Measurements from ENCODE around the gene CDC20. TPM values are rescaled to one million over a fixed set of nuclear protein-coding genes. Genes with fewer than 3 reads are reported as not detected.

The CDC20 gene
- polyA plus RNA-seq, 1 of the 3 experiments (the other 2 are of a cell fraction) = 82.7 TPM

- ChIA-PET CTCF (no interaction called here), POLR2A (no interaction called here)
- TF ChIP-seq, protein P1, sequence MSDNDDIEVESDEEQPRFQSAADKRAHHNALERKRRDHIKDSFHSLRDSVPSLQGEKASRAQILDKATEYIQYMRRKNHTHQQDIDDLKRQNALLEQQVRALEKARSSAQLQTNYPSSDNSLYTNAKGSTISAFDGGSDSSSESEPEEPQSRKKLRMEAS (IDR thresholded peaks at IDR 0.05; ENCODE audit: low read depth) = no peak
- TF ChIP-seq NFIC (IDR thresholded peaks at IDR 0.05; ENCODE audit: borderline replicate concordance) (no peak), CTCF (IDR thresholded peaks at IDR 0.05) (no peak), SIN3A (IDR thresholded peaks at IDR 0.05; ENCODE audit: borderline replicate concordance, low read depth, low read length) (no peak), FOSL2 (IDR thresholded peaks at IDR 0.05; ENCODE audit: borderline replicate concordance, low read depth) (no peak), RFX5 (IDR thresholded peaks at IDR 0.05; ENCODE audit: low read length) (no peak), PBX3 (IDR thresholded peaks at IDR 0.05) (no peak), RCOR1 (IDR thresholded peaks at IDR 0.05; ENCODE audit: low read length) (no peak), FOXJ3 (CRISPR knock-in tag; IDR thresholded peaks at IDR 0.05) (no peak), YY1 (IDR thresholded peaks at IDR 0.05; ENCODE audit: low read depth) (no peak), RXRA (IDR thresholded peaks at IDR 0.05; ENCODE audit: borderline replicate concordance, low read depth) (no peak), EP300 (IDR thresholded peaks at IDR 0.05; ENCODE audit: borderline replicate concordance in 1 of 2, low read depth in 1 of 2, low read length in 1 of 2) (no peak), GATA2 (CRISPR knock-in tag; IDR thresholded peaks at IDR 0.05) (no peak), IRF3 (IDR thresholded peaks at IDR 0.05; ENCODE audit: low read depth, low read length) (no peak), MEF2A (IDR thresholded peaks at IDR 0.05; ENCODE audit: borderline replicate concordance, low read depth) (no peak)
- TF ChIP-seq, protein P2, sequence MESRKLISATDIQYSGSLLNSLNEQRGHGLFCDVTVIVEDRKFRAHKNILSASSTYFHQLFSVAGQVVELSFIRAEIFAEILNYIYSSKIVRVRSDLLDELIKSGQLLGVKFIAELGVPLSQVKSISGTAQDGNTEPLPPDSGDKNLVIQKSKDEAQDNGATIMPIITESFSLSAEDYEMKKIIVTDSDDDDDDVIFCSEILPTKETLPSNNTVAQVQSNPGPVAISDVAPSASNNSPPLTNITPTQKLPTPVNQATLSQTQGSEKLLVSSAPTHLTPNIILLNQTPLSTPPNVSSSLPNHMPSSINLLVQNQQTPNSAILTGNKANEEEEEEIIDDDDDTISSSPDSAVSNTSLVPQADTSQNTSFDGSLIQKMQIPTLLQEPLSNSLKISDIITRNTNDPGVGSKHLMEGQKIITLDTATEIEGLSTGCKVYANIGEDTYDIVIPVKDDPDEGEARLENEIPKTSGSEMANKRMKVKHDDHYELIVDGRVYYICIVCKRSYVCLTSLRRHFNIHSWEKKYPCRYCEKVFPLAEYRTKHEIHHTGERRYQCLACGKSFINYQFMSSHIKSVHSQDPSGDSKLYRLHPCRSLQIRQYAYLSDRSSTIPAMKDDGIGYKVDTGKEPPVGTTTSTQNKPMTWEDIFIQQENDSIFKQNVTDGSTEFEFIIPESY (IDR thresholded peaks at IDR 0.05; ENCODE audit: borderline replicate concordance, low read depth) = no peak
- TF ChIP-seq, protein P3, sequence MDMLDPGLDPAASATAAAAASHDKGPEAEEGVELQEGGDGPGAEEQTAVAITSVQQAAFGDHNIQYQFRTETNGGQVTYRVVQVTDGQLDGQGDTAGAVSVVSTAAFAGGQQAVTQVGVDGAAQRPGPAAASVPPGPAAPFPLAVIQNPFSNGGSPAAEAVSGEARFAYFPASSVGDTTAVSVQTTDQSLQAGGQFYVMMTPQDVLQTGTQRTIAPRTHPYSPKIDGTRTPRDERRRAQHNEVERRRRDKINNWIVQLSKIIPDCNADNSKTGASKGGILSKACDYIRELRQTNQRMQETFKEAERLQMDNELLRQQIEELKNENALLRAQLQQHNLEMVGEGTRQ (IDR thresholded peaks at IDR 0.05; ENCODE audit: borderline replicate concordance, low read depth, low read length) = no peak
- TF ChIP-seq, protein P4, sequence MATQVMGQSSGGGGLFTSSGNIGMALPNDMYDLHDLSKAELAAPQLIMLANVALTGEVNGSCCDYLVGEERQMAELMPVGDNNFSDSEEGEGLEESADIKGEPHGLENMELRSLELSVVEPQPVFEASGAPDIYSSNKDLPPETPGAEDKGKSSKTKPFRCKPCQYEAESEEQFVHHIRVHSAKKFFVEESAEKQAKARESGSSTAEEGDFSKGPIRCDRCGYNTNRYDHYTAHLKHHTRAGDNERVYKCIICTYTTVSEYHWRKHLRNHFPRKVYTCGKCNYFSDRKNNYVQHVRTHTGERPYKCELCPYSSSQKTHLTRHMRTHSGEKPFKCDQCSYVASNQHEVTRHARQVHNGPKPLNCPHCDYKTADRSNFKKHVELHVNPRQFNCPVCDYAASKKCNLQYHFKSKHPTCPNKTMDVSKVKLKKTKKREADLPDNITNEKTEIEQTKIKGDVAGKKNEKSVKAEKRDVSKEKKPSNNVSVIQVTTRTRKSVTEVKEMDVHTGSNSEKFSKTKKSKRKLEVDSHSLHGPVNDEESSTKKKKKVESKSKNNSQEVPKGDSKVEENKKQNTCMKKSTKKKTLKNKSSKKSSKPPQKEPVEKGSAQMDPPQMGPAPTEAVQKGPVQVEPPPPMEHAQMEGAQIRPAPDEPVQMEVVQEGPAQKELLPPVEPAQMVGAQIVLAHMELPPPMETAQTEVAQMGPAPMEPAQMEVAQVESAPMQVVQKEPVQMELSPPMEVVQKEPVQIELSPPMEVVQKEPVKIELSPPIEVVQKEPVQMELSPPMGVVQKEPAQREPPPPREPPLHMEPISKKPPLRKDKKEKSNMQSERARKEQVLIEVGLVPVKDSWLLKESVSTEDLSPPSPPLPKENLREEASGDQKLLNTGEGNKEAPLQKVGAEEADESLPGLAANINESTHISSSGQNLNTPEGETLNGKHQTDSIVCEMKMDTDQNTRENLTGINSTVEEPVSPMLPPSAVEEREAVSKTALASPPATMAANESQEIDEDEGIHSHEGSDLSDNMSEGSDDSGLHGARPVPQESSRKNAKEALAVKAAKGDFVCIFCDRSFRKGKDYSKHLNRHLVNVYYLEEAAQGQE (IDR thresholded peaks at IDR 0.05; ENCODE audit: low read depth, low read length) = no peak
- H4K20me1 ChIP-seq (ENCODE audit: insufficient read depth) = no peaks in the 10 kb centered on the region
- H3K27ac ChIP-seq (ENCODE audit: low read depth in 2 of 2, low read length in 1 of 2) = no peak overlapping the region
- H3K9me3 ChIP-seq = no peaks in the 10 kb centered on the region
- no peaks in the 10 kb centered on the region for H3K36me3 ChIP-seq (replicated peaks in 1 of 2; ENCODE audit: control insufficient read depth in 1 of 2, insufficient read depth in 2 of 2, low read length in 1 of 2)
- no peaks in the 10 kb centered on the region for H3K9me2 ChIP-seq
- no peak overlapping the region for H3K4me2 ChIP-seq
- no peaks in the 10 kb centered on the region for H3K79me2 ChIP-seq (ENCODE audit: insufficient read depth)
- no peak overlapping the region for H3K4me3 ChIP-seq (ENCODE audit: low read depth in 2 of 2, low read length in 1 of 2)
- H3K27me3 ChIP-seq (ENCODE audit: insufficient read depth) = no peaks in the 10 kb centered on the region
- no peak for DNase-seq
- H3F3A ChIP-seq (replicated peaks; ENCODE audit: insufficient read depth) = no peaks in the 10 kb centered on the region
- WGBS (ENCODE audit: low lambda C conversion rate) = 95% methylated on average over 4 of the region's 4 CpGs
- peaks cover 4 to 8% of the 10 kb centered on the region in 2 experiments; a peak in 2 of 4 replicates for H3K4me1 ChIP-seq (ENCODE audit: control insufficient read depth in 1 of 2, insufficient read depth in 2 of 2, low read depth in 1 of 2, low read length in 1 of 2)
- H3K9ac ChIP-seq = no peak overlapping the region
- no peak overlapping the region for H2AFZ ChIP-seq (ENCODE audit: low read depth)
Measured at GRCh38 chr1:43344267-43344850, 14.4 kb upstream of the CDC20 start.
